Activated CD8-positive, alpha-beta memory T cell treated with anti-CD3 and anti-CD28 coated beads for 36 hours (primary cell): Measurements from ENCODE around the gene FAM222A. TPM values are rescaled to one million over a fixed set of nuclear protein-coding genes. Genes with fewer than 3 reads are reported as not detected.

ENCODE experiments used
- CTCF ChIA-PET: fragments of 350-600 bp; sonication (Branson Sonifier 250); formaldehyde crosslinking; loops from one replicate; lab custom pipeline; 2021; ENCODE audit warnings: antibody characterized with exemption; lab: Charles Lee
- POLR2A ChIA-PET: fragments of 350-600 bp; sonication (Branson Sonifier 250); formaldehyde crosslinking; loops from one replicate; lab custom pipeline; 2021; ENCODE audit warnings: antibody characterized with exemption; lab: Charles Lee
- total RNA-seq, 2 experiments: library from RNA; stranded (reverse); gene quantifications; one replicate each; pipeline ENCODE4 v1.2.3, GENCODE V29; 2021

FAM222A gene
- total RNA-seq, 2 experiments from 2014 or later, result 2.1 to 2.5 TPM

- POLR2A ChIA-PET, result no interaction called here
- CTCF ChIA-PET, result no interaction called here
These were observed 4.7 kb upstream of the FAM222A start for GRCh38 chr12:109708939-109709338.

- ChIA-PET CTCF (no interaction called here), POLR2A (no interaction called here)
These were observed 4.1 kb upstream of the FAM222A start for GRCh38 chr12:109709401-109709991.

- CTCF ChIA-PET, result no interaction called here
These were observed 3.3 kb upstream of the FAM222A start for GRCh38 chr12:109710205-109710746.

GRCh38 chr12:109710747-109711595 lies 2.7 kb upstream of the FAM222A start:
- ChIA-PET POLR2A (no interaction called here), CTCF (no interaction called here)

More at GRCh38 chr12:109710205-109710746, 3.3 kb upstream of the FAM222A start:
- POLR2A ChIA-PET, result no interaction called here

GRCh38 chr12:109711596-109712461 lies 1.8 kb upstream of the FAM222A start:
- CTCF ChIA-PET, result no interaction called here
- POLR2A ChIA-PET, result no interaction called here

GRCh38 chr12:109714141-109714912 lies 702 bp downstream of the FAM222A start:
- CTCF ChIA-PET, result interaction anchor here (0.7 to 1.2 kb wide), 4 partner anchors 10 to 281 kb away, joined by 3 to 4 read pairs (median 3); no protein-coding TSS in a partner anchor
- POLR2A ChIA-PET, result interaction anchor here (1.0 kb wide), 1 partner anchor 21 kb away, joined by 3 read pairs; no protein-coding TSS in a partner anchor

- POLR2A ChIA-PET, result no interaction called here
- CTCF ChIA-PET, result interaction anchor here (0.6 to 1.2 kb wide), 5 partner anchors 11 to 106 kb away, joined by 3 to 4 read pairs (median 3); no protein-coding TSS in a partner anchor
These were observed 1.3 kb downstream of the FAM222A start for GRCh38 chr12:109714913-109715244.

- ChIA-PET POLR2A (no interaction called here), CTCF (interaction anchor here (0.6 to 1.2 kb wide), 5 partner anchors 11 to 107 kb away, joined by 3 to 4 read pairs (median 3); no protein-coding TSS in a partner anchor)
These were observed 1.9 kb downstream of the FAM222A start for GRCh38 chr12:109715310-109716091.

- CTCF ChIA-PET, result interaction anchor here (1.0 kb wide), 1 partner anchor 50 kb away, joined by 3 read pairs; no protein-coding TSS in a partner anchor
- POLR2A ChIA-PET, result no interaction called here
These were observed 2.5 kb downstream of the FAM222A start for GRCh38 chr12:109716092-109716479.

- POLR2A ChIA-PET, result no interaction called here
- CTCF ChIA-PET, result no interaction called here
These were observed 3.1 kb downstream of the FAM222A start for GRCh38 chr12:109716512-109717389.

- ChIA-PET POLR2A (no interaction called here), CTCF (no interaction called here)
These were observed 4.0 kb downstream of the FAM222A start for GRCh38 chr12:109717390-109718357.

GRCh38 chr12:109718390-109718789 lies 4.8 kb downstream of the FAM222A start:
- ChIA-PET POLR2A (no interaction called here), CTCF (no interaction called here)

GRCh38 chr12:109719123-109720022 lies 5.7 kb downstream of the FAM222A start:
- CTCF ChIA-PET, result no interaction called here
- POLR2A ChIA-PET, result no interaction called here

GRCh38 chr12:109720152-109720856 lies 6.7 kb downstream of the FAM222A start:
- ChIA-PET POLR2A (no interaction called here), CTCF (no interaction called here)
